HepG2 (cell line): Measurements from ENCODE around the gene ZNF367. TPM values are rescaled to one million over a fixed set of nuclear protein-coding genes. Genes with fewer than 3 reads are reported as not detected.

Source experiments
- AKAP8 ChIP-seq: sonication (generic); formaldehyde crosslinking; IDR thresholded peaks from 2 replicates; pipeline ENCODE4 v1.5.1; 2020; ENCODE audit warnings: mild to moderate bottlenecking, missing genetic modification reagents
- DR1 ChIP-seq: sonication (generic); formaldehyde crosslinking; IDR thresholded peaks from 2 replicates; pipeline ENCODE4 v1.8.0; 2021; ENCODE audit warnings: mild to moderate bottlenecking, missing genetic modification reagents, inconsistent platforms
- DRAP1 ChIP-seq: IDR thresholded peaks from 2 replicates; pipeline ENCODE4 v1.6.1; 2016; ENCODE audit warnings: missing genetic modification reagents, missing compliant biosample characterization
- EP300 ChIP-seq, 3 experiments: sonication (generic) in 1 of 3; formaldehyde crosslinking in 1 of 3; IDR thresholded peaks; 2 replicates each; pipeline versions ENCODE4 v1.5.1 to v1.6.1; 2011 to 2020; ENCODE audit warnings: low read depth in 2 of 3, low read length in 2 of 3, borderline replicate concordance in 1 of 3, improper control_type of control experiment in 1 of 3, mild to moderate bottlenecking in 1 of 3, missing genetic modification reagents in 1 of 3, moderate library complexity in 1 of 3
- FLYWCH1 ChIP-seq: sonication (generic); formaldehyde crosslinking; IDR thresholded peaks from 2 replicates; pipeline ENCODE4 v1.8.1; 2023; ENCODE audit warnings: mild to moderate bottlenecking, missing genetic modification reagents
- HNF4G ChIP-seq, 2 experiments: sonication (generic) in 1 of 2; formaldehyde crosslinking in 1 of 2; IDR thresholded peaks; 2 replicates each; pipeline versions ENCODE4 v1.4.0 to v1.6.1; 2011 to 2020; ENCODE audit warnings: borderline replicate concordance in 2 of 2, low read depth in 2 of 2, mild to moderate bottlenecking in 2 of 2, low read length in 1 of 2, missing genetic modification reagents in 1 of 2, moderate library complexity in 1 of 2
- HNRNPUL1 ChIP-seq: fragments of 200-400 bp; formaldehyde crosslinking; IDR thresholded peaks from 2 replicates; pipeline ENCODE4 v1.6.1; 2017; ENCODE audit warnings: low read depth, mild to moderate bottlenecking, low read length, moderate library complexity
- JUND ChIP-seq: sonication (generic); formaldehyde crosslinking; IDR thresholded peaks from 2 replicates; pipeline ENCODE4 v1.8.0; 2022; ENCODE audit warnings: mild to moderate bottlenecking, missing genetic modification reagents
- KAT2B ChIP-seq: fragments of 150-350 bp; IDR thresholded peaks from 2 replicates; pipeline ENCODE4 v1.6.1; 2014; ENCODE audit warnings: low read depth, low read length, borderline replicate concordance
- MEF2D ChIP-seq: sonication (generic); formaldehyde crosslinking; IDR thresholded peaks from 2 replicates; pipeline ENCODE4 v1.5.1; 2020; ENCODE audit warnings: mild to moderate bottlenecking, missing genetic modification reagents
- MIER2 ChIP-seq: IDR thresholded peaks from 2 replicates; pipeline ENCODE4 v1.6.1; 2016; ENCODE audit warnings: missing biosample characterization, missing genetic modification reagents
- MYC ChIP-seq: sonication (generic); formaldehyde crosslinking; IDR thresholded peaks from 2 replicates; pipeline ENCODE4 v1.9.0; 2021; ENCODE audit warnings: missing genetic modification reagents, borderline replicate concordance
- NFE2 ChIP-seq: sonication (generic); formaldehyde crosslinking; IDR thresholded peaks from 2 replicates; pipeline ENCODE4 v1.4.0; 2020; ENCODE audit warnings: missing genetic modification reagents
- TBX3 ChIP-seq: fragments of 450-650 bp; IDR thresholded peaks from 2 replicates; pipeline ENCODE4 v1.6.1; 2017; ENCODE audit warnings: antibody characterized with exemption, mild to moderate bottlenecking, inconsistent platforms, borderline replicate concordance
- ZNF121 ChIP-seq: sonication (generic); formaldehyde crosslinking; IDR thresholded peaks from 2 replicates; pipeline ENCODE4 v1.5.0; 2020; ENCODE audit warnings: mild to moderate bottlenecking, missing genetic modification reagents
- ZNF205 ChIP-seq: IDR thresholded peaks from 2 replicates; pipeline ENCODE4 v1.6.1; 2018; ENCODE audit warnings: missing biosample characterization, missing genetic modification reagents
- ZNF280B ChIP-seq: sonication (generic); formaldehyde crosslinking; IDR thresholded peaks from 2 replicates; pipeline ENCODE4 v1.5.0; 2020; ENCODE audit warnings: missing genetic modification reagents, mild to moderate bottlenecking, borderline replicate concordance
- ZNF572 ChIP-seq: sonication (generic); formaldehyde crosslinking; IDR thresholded peaks from 2 replicates; pipeline ENCODE4 v1.5.1; 2020; ENCODE audit warnings: mild to moderate bottlenecking, missing genetic modification reagents
- ZNF749 ChIP-seq: sonication (generic); formaldehyde crosslinking; IDR thresholded peaks from 2 replicates; pipeline ENCODE4 v1.8.0; 2022; ENCODE audit warnings: mild to moderate bottlenecking, missing genetic modification reagents, moderate library complexity, borderline replicate concordance
- polyA plus RNA-seq, 8 experiments: library from polyadenylated mRNA; depleted of rRNA in 3 of 8; stranded (reverse) in 7 of 8; unstranded in 1 of 8; fragments of >200 nt; fragmentation: Illumina TruSeq in 4 of 8; extraction: Trizol in 4 of 8; gene quantifications; 2 replicates each; pipeline versions ENCODE4 v1.2.1 to v1.2.3, GENCODE V29; 2011 to 2016; ENCODE audit warnings: low read depth in 4 of 8, missing spikeins in 1 of 8, mixed read lengths in 1 of 8; ENCODE audit not compliant: insufficient read depth in 1 of 8
- total RNA-seq, 5 experiments: library from RNA; depleted of rRNA; stranded (reverse); fragments of >200 nt; fragmentation: Illumina TruSeq; extraction: Trizol; gene quantifications; 2 replicates each; pipeline ENCODE4 v1.2.3, GENCODE V29; 2016; ENCODE audit warnings: low read depth in 1 of 5
- TF ChIP-seq, protein P1 (sequence below): IDR thresholded peaks from 2 replicates; pipeline ENCODE4 v1.6.1; 2016; ENCODE audit warnings: control low read depth
- TF ChIP-seq, protein P2 (sequence below): sonication (generic); formaldehyde crosslinking; IDR thresholded peaks from 2 replicates; pipeline ENCODE4 v1.8.1; 2023; ENCODE audit warnings: mild to moderate bottlenecking, missing genetic modification reagents, borderline replicate concordance
- TF ChIP-seq, protein P3 (sequence below): sonication (generic); formaldehyde crosslinking; IDR thresholded peaks from 2 replicates; pipeline ENCODE4 v1.8.0; 2023; ENCODE audit warnings: mild to moderate bottlenecking, missing genetic modification reagents
- TF ChIP-seq, protein P4 (sequence below): sonication (generic); formaldehyde crosslinking; IDR thresholded peaks from 2 replicates; pipeline ENCODE4 v1.9.0; 2022; ENCODE audit warnings: missing genetic modification reagents, mild to moderate bottlenecking, borderline replicate concordance

The ZNF367 gene
- total and polyA plus RNA-seq, 2 of the 13 experiments (the other 11 are each of a cell fraction or from before 2014, with no cell fraction given) = 2.9 to 7.7 TPM

DNA sequence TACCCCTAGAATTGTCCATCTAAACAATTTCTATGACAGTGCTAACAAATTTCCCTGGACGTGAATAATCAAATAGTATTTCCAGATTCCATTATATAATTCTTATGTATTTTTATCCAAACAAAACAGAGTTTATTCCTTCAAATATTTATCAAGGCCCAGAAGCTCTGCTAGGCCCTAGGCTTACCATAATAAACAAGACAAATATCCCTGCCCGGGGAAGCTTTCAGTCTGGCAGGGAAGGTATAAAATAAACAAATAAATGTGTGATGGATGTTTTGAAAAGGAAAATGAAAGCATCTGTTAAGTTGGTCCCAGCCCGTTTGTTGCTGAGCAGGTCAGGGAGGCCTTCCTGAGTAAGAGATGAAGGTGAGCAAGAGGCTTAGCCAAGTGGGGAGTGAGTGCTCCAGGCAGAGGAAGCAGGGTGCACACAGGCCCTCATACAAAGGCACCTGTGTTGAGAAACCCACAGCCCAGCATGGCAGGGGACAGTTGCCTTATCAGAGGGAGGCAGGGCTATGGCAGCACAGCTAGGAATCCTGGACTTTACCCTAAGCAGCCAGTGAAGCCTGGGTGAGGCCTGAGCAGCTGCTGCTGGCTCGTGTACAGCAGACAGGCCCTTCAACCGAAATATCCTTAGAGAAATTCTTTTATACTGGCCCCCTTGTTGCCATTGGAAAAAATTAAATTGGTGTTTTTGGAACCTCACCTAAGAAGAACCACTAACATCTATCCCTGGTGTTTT lies 27.0 kb downstream of the ZNF367 start (continued):
- no peak for TF ChIP-seq HNRNPUL1
- TF ChIP-seq AKAP8 (CRISPR knock-in tag) = 0 out of 2 replicates have a peak, but pooled peaks have one; percentile 40
- TF ChIP-seq EP300 (IDR thresholded peaks at IDR 0.05; ENCODE audit: low read depth in 2 of 2, low read length in 2 of 2) = peak; percentile 77 to 83
- peak; percentile 84 for TF ChIP-seq EP300 (CRISPR knock-in tag; IDR thresholded peaks at IDR 0.05; ENCODE audit: borderline replicate concordance)
- TF ChIP-seq ZNF205 (CRISPR knock-in tag) = peak; percentile 100
- no peak for TF ChIP-seq NFE2 (CRISPR knock-in tag)
- no peak for TF ChIP-seq TBX3
- no peak for TF ChIP-seq ZNF280B (CRISPR knock-in tag)
- TF ChIP-seq ZNF749 (CRISPR knock-in tag) = no peak
- TF ChIP-seq ZNF572 (CRISPR knock-in tag) = no peak
- no peak for TF ChIP-seq FLYWCH1 (CRISPR knock-in tag)
- TF ChIP-seq MEF2D (CRISPR knock-in tag) = peak; percentile 77
- TF ChIP-seq MIER2 (CRISPR knock-in tag) = peak; percentile 79
- peak; percentile 86 for TF ChIP-seq MYC
- TF ChIP-seq KAT2B = no peak
- TF ChIP-seq, protein P1, sequence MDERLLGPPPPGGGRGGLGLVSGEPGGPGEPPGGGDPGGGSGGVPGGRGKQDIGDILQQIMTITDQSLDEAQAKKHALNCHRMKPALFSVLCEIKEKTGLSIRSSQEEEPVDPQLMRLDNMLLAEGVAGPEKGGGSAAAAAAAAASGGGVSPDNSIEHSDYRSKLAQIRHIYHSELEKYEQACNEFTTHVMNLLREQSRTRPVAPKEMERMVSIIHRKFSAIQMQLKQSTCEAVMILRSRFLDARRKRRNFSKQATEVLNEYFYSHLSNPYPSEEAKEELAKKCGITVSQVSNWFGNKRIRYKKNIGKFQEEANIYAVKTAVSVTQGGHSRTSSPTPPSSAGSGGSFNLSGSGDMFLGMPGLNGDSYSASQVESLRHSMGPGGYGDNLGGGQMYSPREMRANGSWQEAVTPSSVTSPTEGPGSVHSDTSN (CRISPR knock-in tag) = no peak
- TF ChIP-seq HNF4G (IDR thresholded peaks at IDR 0.05; ENCODE audit: borderline replicate concordance, low read depth, low read length) = peak; percentile 96
- TF ChIP-seq HNF4G (CRISPR knock-in tag; IDR thresholded peaks at IDR 0.05; ENCODE audit: borderline replicate concordance, low read depth) = peak; percentile 92
- TF ChIP-seq, protein P2, sequence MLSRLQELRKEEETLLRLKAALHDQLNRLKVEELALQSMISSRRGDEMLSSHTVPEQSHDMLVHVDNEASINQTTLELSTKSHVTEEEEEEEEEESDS (CRISPR knock-in tag) = no peak
- TF ChIP-seq JUND (CRISPR knock-in tag) = 0 out of 2 replicates have a peak, but pooled peaks have one; percentile 44
- TF ChIP-seq ZNF121 = peak; percentile 80
- TF ChIP-seq DRAP1 (CRISPR knock-in tag) = peak; percentile 85
- TF ChIP-seq, protein P3, sequence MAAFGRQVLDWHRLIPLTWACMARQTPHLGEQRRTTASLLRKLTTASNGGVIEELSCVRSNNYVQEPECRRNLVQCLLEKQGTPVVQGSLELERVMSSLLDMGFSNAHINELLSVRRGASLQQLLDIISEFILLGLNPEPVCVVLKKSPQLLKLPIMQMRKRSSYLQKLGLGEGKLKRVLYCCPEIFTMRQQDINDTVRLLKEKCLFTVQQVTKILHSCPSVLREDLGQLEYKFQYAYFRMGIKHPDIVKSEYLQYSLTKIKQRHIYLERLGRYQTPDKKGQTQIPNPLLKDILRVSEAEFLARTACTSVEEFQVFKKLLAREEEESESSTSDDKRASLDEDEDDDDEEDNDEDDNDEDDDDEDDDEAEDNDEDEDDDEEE = no peak
- TF ChIP-seq DR1 = no peak
- TF ChIP-seq, protein P4, sequence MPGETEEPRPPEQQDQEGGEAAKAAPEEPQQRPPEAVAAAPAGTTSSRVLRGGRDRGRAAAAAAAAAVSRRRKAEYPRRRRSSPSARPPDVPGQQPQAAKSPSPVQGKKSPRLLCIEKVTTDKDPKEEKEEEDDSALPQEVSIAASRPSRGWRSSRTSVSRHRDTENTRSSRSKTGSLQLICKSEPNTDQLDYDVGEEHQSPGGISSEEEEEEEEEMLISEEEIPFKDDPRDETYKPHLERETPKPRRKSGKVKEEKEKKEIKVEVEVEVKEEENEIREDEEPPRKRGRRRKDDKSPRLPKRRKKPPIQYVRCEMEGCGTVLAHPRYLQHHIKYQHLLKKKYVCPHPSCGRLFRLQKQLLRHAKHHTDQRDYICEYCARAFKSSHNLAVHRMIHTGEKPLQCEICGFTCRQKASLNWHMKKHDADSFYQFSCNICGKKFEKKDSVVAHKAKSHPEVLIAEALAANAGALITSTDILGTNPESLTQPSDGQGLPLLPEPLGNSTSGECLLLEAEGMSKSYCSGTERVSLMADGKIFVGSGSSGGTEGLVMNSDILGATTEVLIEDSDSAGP = peak; percentile 68; the same call in 1 of the 2 replicates
